ENCODE data around the gene SLC17A1. TPM values are rescaled to one million over a fixed set of nuclear protein-coding genes. Genes with fewer than 3 reads are reported as not detected.

The SLC17A1 gene
- total and polyA plus RNA-seq, 4 donors = 3.9 to 25.8 (median 11.4) TPM

DNA sequence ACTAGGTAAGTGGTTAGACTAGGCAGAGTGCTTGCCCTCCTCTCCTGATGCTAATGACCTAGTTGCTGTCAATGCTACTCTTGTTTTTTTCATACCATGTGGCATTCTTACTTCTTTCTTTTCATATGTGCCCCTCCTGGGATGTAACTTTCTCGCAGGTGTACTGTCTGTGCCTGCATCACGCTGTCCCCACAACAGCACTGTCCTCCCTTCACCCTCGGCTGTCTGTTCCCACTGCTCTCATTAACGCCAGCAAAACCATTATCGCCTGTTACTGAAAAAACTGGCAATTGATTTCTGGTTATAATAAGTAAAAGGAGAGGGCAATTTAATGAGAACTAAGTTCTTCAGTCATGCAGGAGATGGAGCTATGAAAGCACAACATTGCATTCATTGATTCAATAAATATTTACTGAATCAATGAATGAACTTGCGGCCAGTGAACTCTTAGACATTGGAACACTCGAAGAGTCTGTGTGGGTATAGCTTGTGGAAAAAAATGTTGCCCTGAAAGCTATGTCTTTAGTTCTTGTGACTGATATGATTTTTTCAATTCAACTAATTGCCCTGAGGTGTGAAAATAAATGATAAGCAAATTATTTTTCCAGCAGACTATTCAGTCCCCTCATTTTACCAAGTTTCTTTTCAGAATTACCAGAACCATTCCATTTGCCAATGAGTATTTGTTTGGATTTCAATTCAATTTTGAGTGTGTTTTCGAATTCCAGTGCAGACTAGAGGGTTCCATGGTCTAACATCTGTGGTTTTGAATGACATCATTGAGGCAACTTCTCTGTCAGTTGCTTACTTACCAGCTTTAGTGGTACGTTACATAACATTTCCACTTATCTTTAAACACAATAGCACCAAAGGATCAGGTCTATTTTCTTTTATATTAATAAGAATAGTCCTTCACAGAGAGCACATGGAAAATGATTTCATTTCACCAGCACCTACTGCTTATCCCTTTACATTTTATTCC, 75.2 kb downstream of the SLC17A1 start:
- Histone ChIP-seq H3K27ac (ENCODE audit: low read depth in 1 of 2, low read length in 2 of 2) (peak overlapping the region; percentile 74 to 83), H3K27me3 (ENCODE audit: control insufficient read depth in 4 of 4, insufficient read depth in 4 of 4, low read length in 3 of 4) (no peaks in the 10 kb centered on the region), H3K4me1 (ENCODE audit: control insufficient read depth in 4 of 4, insufficient read depth in 4 of 4, low read length in 3 of 4) (peaks cover 6 to 40% (median 29%) of the 10 kb centered on the region in 4 donors), H3K36me3 (ENCODE audit: control insufficient read depth in 4 of 4, insufficient read depth in 3 of 4, low read depth in 1 of 4, low read length in 3 of 4) (no peaks in the 10 kb centered on the region), H3K9ac (ENCODE audit: low read depth in 1 of 2, low read length in 2 of 2) (peak overlapping the region in 1 of 2 donors; percentile 34), H3K9me3 (ENCODE audit: control insufficient read depth in 4 of 4, low read length in 3 of 4) (no peaks in the 10 kb centered on the region), H3K4me3 (ENCODE audit: low read depth in 1 of 3, low read length in 3 of 3) (peak overlapping the region; percentile 54 to 69 (median 68))
- no peak for DNase-seq (ENCODE audit: low spot score)
- TF ChIP-seq GABPA (IDR thresholded peaks at IDR 0.05 in 1 of 2, conservative IDR thresholded peaks at IDR 0.05 in 1 of 2) (no peak), JUND (IDR thresholded peaks at IDR 0.05) (peak; percentile 68 to 88), HNF4A (conservative IDR thresholded peaks at IDR 0.05) (peak; percentile 88), ZBTB33 (IDR thresholded peaks at IDR 0.05) (peak; percentile 62), RAD21 (IDR thresholded peaks at IDR 0.05) (peak; percentile 56 to 58), HNF4G (IDR thresholded peaks at IDR 0.05) (peak; percentile 71), ATF3 (IDR thresholded peaks at IDR 0.05) (no peak), CTCF (IDR thresholded peaks at IDR 0.05; ENCODE audit: low read depth, low read length, missing input control) (no peak), SP1 (IDR thresholded peaks at IDR 0.05) (peak; percentile 91), NR2F2 (IDR thresholded peaks at IDR 0.05) (peak; percentile 21), RXRA (IDR thresholded peaks at IDR 0.05) (peak; percentile 100), EGR1 (IDR thresholded peaks at IDR 0.05; ENCODE audit: low read depth in 2 of 2) (no peak), TAF1 (conservative IDR thresholded peaks at IDR 0.05) (peak; percentile 47), REST (IDR thresholded peaks at IDR 0.05) (peak; percentile 83), FOXA1 (IDR thresholded peaks at IDR 0.05) (peak; percentile 84), FOXA2 (IDR thresholded peaks at IDR 0.05) (peak; percentile 76), YY1 (IDR thresholded peaks at IDR 0.05) (peak; percentile 57)
- TF ChIP-seq, protein P1, sequence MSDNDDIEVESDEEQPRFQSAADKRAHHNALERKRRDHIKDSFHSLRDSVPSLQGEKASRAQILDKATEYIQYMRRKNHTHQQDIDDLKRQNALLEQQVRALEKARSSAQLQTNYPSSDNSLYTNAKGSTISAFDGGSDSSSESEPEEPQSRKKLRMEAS (IDR thresholded peaks at IDR 0.05) = peak; percentile 52
- WGBS = 30% methylated on average over 9 of the region's 9 CpGs

Data from liver (tissue), 9 donors.